GM12878 (cell line): ENCODE results near the gene MYH10.

Experiments used
- BHLHE40 ChIP-seq, 2 experiments: fragments of 450-650 bp in 1 of 2; IDR thresholded peaks; 2 replicates each; pipeline ENCODE4 v1.6.1; 2011 to 2017; ENCODE audit warnings: low read depth in 2 of 2, borderline replicate concordance in 1 of 2, improper control_type of control experiment in 1 of 2, low read length in 1 of 2, mild to moderate bottlenecking in 1 of 2
- BRCA1 ChIP-seq: IDR thresholded peaks from 2 replicates; pipeline ENCODE4 v1.6.1; 2011; ENCODE audit warnings: low read depth, low read length, improper control_type of control experiment
- CTCF ChIP-seq, 3 experiments: IDR thresholded peaks in 2 of 3; conservative IDR thresholded peaks in 1 of 3; 2 replicates each; pipeline ENCODE4 v1.5.1; 2011; ENCODE audit warnings: low read depth in 3 of 3, low read length in 3 of 3, mild to moderate bottlenecking in 3 of 3, control low read depth in 2 of 3, moderate library complexity in 2 of 3, inconsistent platforms in 1 of 3, mixed read lengths in 1 of 3; ENCODE audit not compliant: control insufficient read depth in 2 of 3, insufficient read depth in 1 of 3; ENCODE audit errors: extremely low read depth in 1 of 3
- ELK1 ChIP-seq: IDR thresholded peaks from 2 replicates; pipeline ENCODE4 v1.6.1; 2012; ENCODE audit warnings: low read depth, low read length, improper control_type of control experiment
- EP300 ChIP-seq, 2 experiments: fragments of 150-350 bp in 1 of 2; IDR thresholded peaks; 2 replicates each; pipeline ENCODE4 v1.6.1; 2011 to 2012; ENCODE audit warnings: low read depth in 2 of 2, low read length in 2 of 2, borderline replicate concordance in 1 of 2, improper control_type of control experiment in 1 of 2, inconsistent platforms in 1 of 2; ENCODE audit not compliant: control insufficient read depth in 1 of 2
- MLLT1 ChIP-seq: fragments of 450-650 bp; IDR thresholded peaks from 2 replicates; pipeline ENCODE4 v1.6.1; 2016; ENCODE audit warnings: mild to moderate bottlenecking
- MXI1 ChIP-seq: fragments of 150-350 bp; IDR thresholded peaks from 2 replicates; pipeline ENCODE4 v1.6.1; 2011; ENCODE audit warnings: low read depth, mild to moderate bottlenecking, inconsistent platforms, low read length, improper control_type of control experiment
- NFYB ChIP-seq: IDR thresholded peaks from 2 replicates; pipeline ENCODE4 v1.6.1; 2011; ENCODE audit warnings: low read depth, mild to moderate bottlenecking, low read length, improper control_type of control experiment, moderate library complexity; ENCODE audit not compliant: insufficient read depth
- SIN3A ChIP-seq: IDR thresholded peaks from 2 replicates; pipeline ENCODE4 v1.6.1; 2012; ENCODE audit warnings: low read depth, low read length, improper control_type of control experiment
- SPI1 ChIP-seq: IDR thresholded peaks from 2 replicates; pipeline ENCODE4 v1.6.1; 2011; ENCODE audit warnings: low read depth, mild to moderate bottlenecking, low read length, moderate library complexity, borderline replicate concordance; ENCODE audit not compliant: insufficient read depth
- ZNF384 ChIP-seq: IDR thresholded peaks from 2 replicates; pipeline ENCODE4 v1.6.1; 2012; ENCODE audit warnings: low read depth, mild to moderate bottlenecking, low read length, improper control_type of control experiment, borderline replicate concordance
- TF ChIP-seq, protein P1 (sequence below): IDR thresholded peaks from 2 replicates; pipeline ENCODE4 v1.6.1; 2012; ENCODE audit warnings: low read depth, low read length, improper control_type of control experiment
- TF ChIP-seq, protein P2 (sequence below): fragments of 450-650 bp; IDR thresholded peaks from 2 replicates; pipeline ENCODE4 v1.6.1; 2016; ENCODE audit warnings: mild to moderate bottlenecking

GRCh38 chr17:8436169-8436843 is 194.2 kb downstream of the MYH10 start:
- TF ChIP-seq EP300 (IDR thresholded peaks at IDR 0.05; ENCODE audit: borderline replicate concordance in 1 of 2, control insufficient read depth in 1 of 2, low read depth in 2 of 2, low read length in 2 of 2) = no peak
- TF ChIP-seq BHLHE40 (IDR thresholded peaks at IDR 0.05; ENCODE audit: borderline replicate concordance in 1 of 2, low read depth in 2 of 2, low read length in 1 of 2) = no peak
- TF ChIP-seq MXI1 = no peak; the same call in 1 of the 2 replicates
- no peak for TF ChIP-seq NFYB
- no peak for TF ChIP-seq CTCF (IDR thresholded peaks at IDR 0.05 in 2 of 3, conservative IDR thresholded peaks at IDR 0.05 in 1 of 3; ENCODE audit: control insufficient read depth in 2 of 3, extremely low read depth in 1 of 3, insufficient read depth in 1 of 3, low read depth in 3 of 3, low read length in 3 of 3)
- TF ChIP-seq SPI1 = no peak
- TF ChIP-seq, protein P1, sequence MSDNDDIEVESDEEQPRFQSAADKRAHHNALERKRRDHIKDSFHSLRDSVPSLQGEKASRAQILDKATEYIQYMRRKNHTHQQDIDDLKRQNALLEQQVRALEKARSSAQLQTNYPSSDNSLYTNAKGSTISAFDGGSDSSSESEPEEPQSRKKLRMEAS = no peak
- TF ChIP-seq SIN3A = no peak
- TF ChIP-seq BRCA1 = no peak
- no peak for TF ChIP-seq ZNF384
- TF ChIP-seq MLLT1 = peak; percentile 30; the same call in 1 of the 2 replicates
- TF ChIP-seq, protein P2, sequence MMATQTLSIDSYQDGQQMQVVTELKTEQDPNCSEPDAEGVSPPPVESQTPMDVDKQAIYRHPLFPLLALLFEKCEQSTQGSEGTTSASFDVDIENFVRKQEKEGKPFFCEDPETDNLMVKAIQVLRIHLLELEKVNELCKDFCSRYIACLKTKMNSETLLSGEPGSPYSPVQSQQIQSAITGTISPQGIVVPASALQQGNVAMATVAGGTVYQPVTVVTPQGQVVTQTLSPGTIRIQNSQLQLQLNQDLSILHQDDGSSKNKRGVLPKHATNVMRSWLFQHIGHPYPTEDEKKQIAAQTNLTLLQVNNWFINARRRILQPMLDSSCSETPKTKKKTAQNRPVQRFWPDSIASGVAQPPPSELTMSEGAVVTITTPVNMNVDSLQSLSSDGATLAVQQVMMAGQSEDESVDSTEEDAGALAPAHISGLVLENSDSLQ = no peak
- no peak for TF ChIP-seq ELK1
